IMR-90 (cell line): ENCODE measurements around the gene SLC2A2. TPM values are rescaled to one million over a fixed set of nuclear protein-coding genes. Genes with fewer than 3 reads are reported as not detected.

ENCODE experiments used
- ATAC-seq: fragments of 200-7000 bp; cut with Tn5 transposase; 2 replicates; pipeline ENCODE4 v1.9.1; 2020; ENCODE audit warnings: low read depth, mild to moderate bottlenecking, moderate library complexity
- BruUV-seq: library from RNA; stranded (reverse); fragments of 400-500 nt; replicated peaks from 2 replicates; lab custom pipeline; 2021; lab: Mats Ljungman, UMichigan
- CTCF ChIA-PET: fragments of 300-600 bp; formaldehyde crosslinking; extraction: SDS; loops from one replicate; lab custom pipeline; 2021; ENCODE audit warnings: antibody characterized with exemption; lab: Yijun Ruan, JAX
- POLR2A ChIA-PET: fragments of 300-600 bp; sonication (Branson Sonifier 250); formaldehyde crosslinking; loops from one replicate; lab custom pipeline; 2022; ENCODE audit warnings: antibody characterized with exemption; ENCODE audit not compliant: unreplicated experiment; lab: Charles Lee
- DNase-seq: peaks from one replicate; pipeline ENCODE4 v3.0.0; 2013
- H2AFZ ChIP-seq: replicated peaks from 2 replicates; pipeline ENCODE3; 2013; ENCODE audit warnings: low read length, mild to moderate bottlenecking; ENCODE audit not compliant: poor library complexity
- H2AK5ac ChIP-seq: 2 replicates; pipeline ENCODE4 v1.6.1; 2013; ENCODE audit warnings: low read depth, low read length, inconsistent platforms
- H2AK9ac ChIP-seq: replicated peaks from 2 replicates; pipeline ENCODE3; 2013; ENCODE audit warnings: mild to moderate bottlenecking, low read depth, low read length, moderate library complexity; ENCODE audit not compliant: poor library complexity
- H2BK120ac ChIP-seq: 2 replicates; pipeline ENCODE4 v1.6.1; 2013; ENCODE audit warnings: low read depth, low read length, inconsistent platforms
- H2BK15ac ChIP-seq: 3 replicates; pipeline ENCODE4 v1.6.1; 2013; ENCODE audit warnings: low read depth, low read length, inconsistent platforms
- H2BK20ac ChIP-seq: 2 replicates; pipeline ENCODE4 v1.6.1; 2013; ENCODE audit warnings: low read depth, mild to moderate bottlenecking, inconsistent platforms, low read length, moderate library complexity
- H2BK5ac ChIP-seq: 2 replicates; pipeline ENCODE4 v1.6.1; 2013; ENCODE audit warnings: mild to moderate bottlenecking, low read depth, low read length, inconsistent platforms; ENCODE audit not compliant: poor library complexity, severe bottlenecking
- H3K14ac ChIP-seq: replicated peaks from 2 replicates; pipeline ENCODE4 v1.6.1; 2013; ENCODE audit warnings: low read depth, low read length, inconsistent platforms
- H3K18ac ChIP-seq: 2 replicates; pipeline ENCODE4 v1.6.1; 2013; ENCODE audit warnings: low read depth, low read length, control low read depth
- H3K23ac ChIP-seq: 2 replicates; pipeline ENCODE4 v1.6.1; 2013; ENCODE audit warnings: low read depth, low read length, inconsistent platforms
- H3K27ac ChIP-seq: 2 replicates; pipeline ENCODE4 v1.5.1; 2013; ENCODE audit warnings: mild to moderate bottlenecking, control low read depth, low read length; ENCODE audit not compliant: insufficient read depth
- H3K27me3 ChIP-seq: 2 replicates; pipeline ENCODE4 v1.6.1; 2013; ENCODE audit warnings: low read length; ENCODE audit not compliant: control insufficient read depth, insufficient read depth
- H3K36me3 ChIP-seq: 2 replicates; pipeline ENCODE4 v1.6.1; 2013; ENCODE audit warnings: low read length, mixed read lengths; ENCODE audit not compliant: control insufficient read depth, insufficient read depth
- H3K4ac ChIP-seq: 2 replicates; pipeline ENCODE4 v1.6.1; 2013; ENCODE audit warnings: low read depth, low read length, inconsistent platforms
- H3K4me1 ChIP-seq: 2 replicates; pipeline ENCODE4 v1.6.1; 2013; ENCODE audit warnings: low read length, mixed read lengths; ENCODE audit not compliant: control insufficient read depth, insufficient read depth
- H3K4me2 ChIP-seq: 2 replicates; pipeline ENCODE4 v1.6.1; 2013; ENCODE audit warnings: low read depth, mild to moderate bottlenecking, control low read depth, low read length, moderate library complexity
- H3K4me3 ChIP-seq: 2 replicates; pipeline ENCODE4 v1.5.1; 2013; ENCODE audit warnings: low read depth, mild to moderate bottlenecking, control low read depth, low read length, moderate library complexity; ENCODE audit not compliant: insufficient read depth
- H3K56ac ChIP-seq: 2 replicates; pipeline ENCODE4 v1.6.1; 2013; ENCODE audit warnings: low read length, inconsistent platforms; ENCODE audit not compliant: insufficient read depth; ENCODE audit errors: extremely low read depth
- H3K79me1 ChIP-seq, 2 experiments: 2 replicates each; pipeline ENCODE4 v1.6.1; 2013; ENCODE audit warnings: low read length in 2 of 2, inconsistent platforms in 1 of 2, low read depth in 1 of 2
- H3K9ac ChIP-seq: 2 replicates; pipeline ENCODE4 v1.6.1; 2013; ENCODE audit warnings: low read depth, low read length, control low read depth
- H3K9me1 ChIP-seq: 2 replicates; pipeline ENCODE4 v1.6.1; 2013; ENCODE audit warnings: low read length, inconsistent platforms; ENCODE audit not compliant: insufficient read depth
- H3K9me3 ChIP-seq: 2 replicates; pipeline ENCODE4 v1.6.1; 2013; ENCODE audit warnings: low read length; ENCODE audit not compliant: control insufficient read depth, insufficient read depth
- H4K20me1 ChIP-seq: 2 replicates; pipeline ENCODE4 v1.6.1; 2013; ENCODE audit warnings: low read length, inconsistent platforms; ENCODE audit not compliant: insufficient read depth
- H4K5ac ChIP-seq: 2 replicates; pipeline ENCODE4 v1.6.1; 2013; ENCODE audit warnings: mild to moderate bottlenecking, low read depth, low read length, control low read depth
- H4K8ac ChIP-seq, 2 experiments: 2 replicates each; pipeline ENCODE4 v1.6.1; 2013; ENCODE audit warnings: low read depth in 2 of 2, low read length in 2 of 2, control low read depth in 1 of 2, inconsistent platforms in 1 of 2
- H4K91ac ChIP-seq: 2 replicates; pipeline ENCODE4 v1.6.1; 2013; ENCODE audit warnings: low read depth, low read length, inconsistent platforms; ENCODE audit not compliant: insufficient read depth
- CEBPB ChIP-seq: IDR thresholded peaks from 2 replicates; pipeline ENCODE4 v1.6.1; 2012; ENCODE audit warnings: low read depth, low read length, improper control_type of control experiment
- FOS ChIP-seq: fragments of 150-350 bp; IDR thresholded peaks from 2 replicates; pipeline ENCODE4 v1.6.1; 2016; ENCODE audit warnings: low read depth, low read length
- MAZ ChIP-seq: IDR thresholded peaks from 2 replicates; pipeline ENCODE4 v1.6.1; 2012; ENCODE audit warnings: low read depth, mild to moderate bottlenecking, low read length, improper control_type of control experiment, moderate library complexity, borderline replicate concordance
- MXI1 ChIP-seq: IDR thresholded peaks from 2 replicates; pipeline ENCODE4 v1.6.1; 2012; ENCODE audit warnings: low read depth, mild to moderate bottlenecking, low read length, moderate library complexity, borderline replicate concordance
- RCOR1 ChIP-seq: IDR thresholded peaks from 2 replicates; pipeline ENCODE4 v1.6.1; 2012; ENCODE audit warnings: mild to moderate bottlenecking, low read length, improper control_type of control experiment; ENCODE audit not compliant: insufficient replicate concordance
- SMC3 ChIP-seq: fragments of 150-350 bp; IDR thresholded peaks from 2 replicates; pipeline ENCODE4 v1.6.1; 2016; ENCODE audit warnings: low read depth, mild to moderate bottlenecking, antibody characterized with exemption, low read length, moderate library complexity
- dilution Hi-C: fragments of 300-500 bp; cut with HindIII; formaldehyde crosslinking; loops from one replicate; pipeline ENCODE4 v1.14.3; 2018; ENCODE audit warnings: low sequenced_read_pairs; ENCODE audit not compliant: unreplicated experiment
- in situ Hi-C: fragments of 300-500 bp; cut with MboI; formaldehyde crosslinking; loops from 3 replicates; pipeline ENCODE4 v1.14.3; 2019; ENCODE audit warnings: low sequenced_read_pairs, inconsistent platforms, mixed read lengths
- intact Hi-C: fragments of 100-400 bp; cut with micrococcal nuclease; formaldehyde crosslinking; loops from 2 replicates; pipeline ENCODE4 v1.10.0; 2022
- polyA plus RNA-seq, 3 experiments: library from polyadenylated mRNA; depleted of rRNA; stranded (reverse); fragments of >200 nt; gene quantifications; 2 replicates each; pipeline ENCODE4 v1.2.3, GENCODE V29; 2012; ENCODE audit warnings: low replicate concordance in 1 of 3
- total RNA-seq: library from RNA; depleted of rRNA; stranded (reverse); fragments of >200 nt; gene quantifications from 2 replicates; pipeline ENCODE4 v1.2.3, GENCODE V29; 2012

The SLC2A2 gene
- total and polyA plus RNA-seq, 2 of the 4 experiments (the other 2 are of a cell fraction) = not detected

- H3K79me1 ChIP-seq = no peaks in the 10 kb centered on the region
- no peak overlapping the region for H3K9ac ChIP-seq
- BruUV-seq = no TSS peak
- 0 out of 2 replicates have a peak overlapping the region, but pooled peaks have one; percentile 45 for H3K14ac ChIP-seq
- no peak overlapping the region for H3K23ac ChIP-seq
- no peaks in the 10 kb centered on the region for H3K9me3 ChIP-seq
- no peak overlapping the region for H2AFZ ChIP-seq
- H3K9me1 ChIP-seq = no peaks in the 10 kb centered on the region
- H4K8ac ChIP-seq = no peak overlapping the region
- no peaks in the 10 kb centered on the region for H3K27me3 ChIP-seq
- dilution Hi-C loops (no loop called here), in situ Hi-C loops (loop anchor here (5.0 to 25.0 kb wide), 4 partner anchors 85 to 800 kb away; no protein-coding TSS in a partner anchor), intact Hi-C loops (loop anchor here (1.0 to 2.0 kb wide), 2 partner anchors 88 to 206 kb away; no protein-coding TSS in a partner anchor)
- H4K91ac ChIP-seq = no peak overlapping the region
- no peaks in the 10 kb centered on the region for H4K20me1 ChIP-seq
- no peak overlapping the region for H2AK9ac ChIP-seq
- H3K4ac ChIP-seq = no peak overlapping the region
- POLR2A ChIA-PET = no interaction called here
- no peak overlapping the region for H2BK15ac ChIP-seq
- TF ChIP-seq CEBPB = no peak
- no peak for TF ChIP-seq SMC3
- TF ChIP-seq FOS = no peak
- no peak for TF ChIP-seq MXI1
- no peak for TF ChIP-seq RCOR1
- no peak for TF ChIP-seq MAZ
- CTCF ChIA-PET = interaction anchor here (0.7 to 1.3 kb wide), 11 partner anchors 75 to 810 kb away, joined by 3 to 11 read pairs (median 3); no protein-coding TSS in a partner anchor
- H3K4me1 ChIP-seq = peaks cover 4% of the 10 kb centered on the region; the same call in 1 of the 2 replicates
- H3K27ac ChIP-seq = no peak overlapping the region
- H3K18ac ChIP-seq = no peak overlapping the region
- no peak overlapping the region for H3K4me2 ChIP-seq
- no peak overlapping the region for H2BK5ac ChIP-seq
- H3K56ac ChIP-seq = no peak overlapping the region
- no peak overlapping the region for H4K5ac ChIP-seq
- no peak overlapping the region for H2BK120ac ChIP-seq
- no peaks in the 10 kb centered on the region for H3K36me3 ChIP-seq
- DNase-seq (no peak), ATAC-seq (no peak)
- no peak overlapping the region for H2BK20ac ChIP-seq
- no peak overlapping the region for H2AK5ac ChIP-seq
- H3K4me3 ChIP-seq = no peak overlapping the region
Observed at GRCh38 chr3:170962411-170962810, 64.1 kb downstream of the SLC2A2 start.
